Suprapubic skin (tissue), 4 donors: Measurements from ENCODE around the gene SERINC2. TPM values are rescaled to one million over a fixed set of nuclear protein-coding genes. Genes with fewer than 3 reads are reported as not detected.

Source experiments
- DNase-seq, 2 donors: peaks; one replicate each; pipeline ENCODE4 v3.0.0-alpha.2; 2019; ENCODE audit warnings: low spot score in 2 of 2
- H3K27ac ChIP-seq: fragments of 200-600 bp; sonication (generic); one replicate; pipeline ENCODE4 v1.5.1; 2019
- H3K27me3 ChIP-seq: fragments of 200-600 bp; sonication (generic); one replicate; pipeline ENCODE4 v1.5.1; 2019
- H3K36me3 ChIP-seq: fragments of 200-600 bp; sonication (generic); one replicate; pipeline ENCODE4 v1.5.1; 2019
- H3K4me1 ChIP-seq: fragments of 200-600 bp; sonication (generic); one replicate; pipeline ENCODE4 v1.5.1; 2019
- H3K4me3 ChIP-seq: fragments of 200-600 bp; sonication (generic); one replicate; pipeline ENCODE4 v1.5.1; 2019; ENCODE audit warnings: mild to moderate bottlenecking
- H3K9me3 ChIP-seq: fragments of 200-600 bp; sonication (generic); one replicate; pipeline ENCODE4 v1.5.1; 2019
- CTCF ChIP-seq, 2 donors: fragments of 200-600 bp in 1 of 2; fragments of 450-650 bp in 1 of 2; sonication (generic) in 1 of 2; IDR thresholded peaks; one replicate each; pipeline ENCODE4 v1.5.1; 2016 to 2019; ENCODE audit warnings: antibody characterized with exemption in 2 of 2, mild to moderate bottlenecking in 1 of 2, moderate library complexity in 1 of 2
- EP300 ChIP-seq: sonication (generic); formaldehyde crosslinking; IDR thresholded peaks from one replicate; pipeline ENCODE4 v1.6.1; 2017; ENCODE audit warnings: antibody characterized with exemption
- POLR2A ChIP-seq, 2 donors: fragments of 450-650 bp; IDR thresholded peaks; one replicate each; pipeline ENCODE4 v1.6.1; 2017; ENCODE audit warnings: antibody characterized with exemption in 2 of 2, mild to moderate bottlenecking in 2 of 2, moderate library complexity in 2 of 2
- POLR2AphosphoS5 ChIP-seq, 3 donors: sonication (generic); formaldehyde crosslinking; IDR thresholded peaks; one replicate each; pipeline ENCODE4 v1.6.1; 2017; ENCODE audit warnings: antibody characterized with exemption in 3 of 3
- WGBS: methylation state at CpG from one replicate; pipeline ENCODE4 v1.1.5; 2018; 5-methylcytosine and 5-hydroxymethylcytosine counted together
- total RNA-seq, 4 donors: library from RNA; depleted of rRNA; stranded (reverse); fragments of >200 nt; gene quantifications; one replicate each; pipeline ENCODE4 v1.1.0, GENCODE V29; 2016

The SERINC2 gene
- total RNA-seq, 4 donors from 2014 or later, result 52.9 to 95.6 (median 68.3) TPM

GRCh38 chr1:31397360-31398095 lies 15.5 kb upstream of the SERINC2 start:
- WGBS, result 74% methylated on average over 4 of the region's 4 CpGs
- DNase-seq, result no peak
- no peak overlapping the region for H3K4me3 ChIP-seq
- TF ChIP-seq EP300 (no peak), CTCF (IDR thresholded peaks at IDR 0.05) (no peak), POLR2AphosphoS5 (IDR thresholded peaks at IDR 0.05) (no peak), POLR2A (IDR thresholded peaks at IDR 0.05) (no peak)
- H3K27me3 ChIP-seq, result no peaks in the 10 kb centered on the region
- no peaks in the 10 kb centered on the region for H3K36me3 ChIP-seq
- H3K9me3 ChIP-seq, result no peaks in the 10 kb centered on the region
- H3K4me1 ChIP-seq, result peaks cover 8% of the 10 kb centered on the region
- no peak overlapping the region for H3K27ac ChIP-seq

- no peak overlapping the region for H3K4me3 ChIP-seq
- DNase-seq, result no peak
- no peak for TF ChIP-seq POLR2AphosphoS5 (IDR thresholded peaks at IDR 0.05)
- no peak for TF ChIP-seq POLR2A (IDR thresholded peaks at IDR 0.05)
- TF ChIP-seq EP300, result no peak
- no peak for TF ChIP-seq CTCF (IDR thresholded peaks at IDR 0.05)
- peaks cover 8% of the 10 kb centered on the region for H3K4me1 ChIP-seq
- WGBS, result 88% methylated on average over 2 of the region's 2 CpGs
- H3K27me3 ChIP-seq, result no peaks in the 10 kb centered on the region
- no peak overlapping the region for H3K27ac ChIP-seq
- no peaks in the 10 kb centered on the region for H3K36me3 ChIP-seq
- no peaks in the 10 kb centered on the region for H3K9me3 ChIP-seq
Measured at GRCh38 chr1:31398246-31398645, 14.8 kb upstream of the SERINC2 start.

GRCh38 chr1:31399976-31400375 lies 13.0 kb upstream of the SERINC2 start:
- DNase-seq, result no peak
- H3K27ac ChIP-seq, result no peak overlapping the region
- no peaks in the 10 kb centered on the region for H3K9me3 ChIP-seq
- TF ChIP-seq POLR2AphosphoS5 (IDR thresholded peaks at IDR 0.05), result no peak
- TF ChIP-seq CTCF (IDR thresholded peaks at IDR 0.05), result no peak
- TF ChIP-seq EP300, result no peak
- no peak for TF ChIP-seq POLR2A (IDR thresholded peaks at IDR 0.05)
- WGBS, result 54% methylated on average over 3 of the region's 3 CpGs
- no peaks in the 10 kb centered on the region for H3K4me1 ChIP-seq
- H3K4me3 ChIP-seq, result no peak overlapping the region
- H3K36me3 ChIP-seq, result no peaks in the 10 kb centered on the region
- no peaks in the 10 kb centered on the region for H3K27me3 ChIP-seq

GRCh38 chr1:31400393-31400792 lies 12.6 kb upstream of the SERINC2 start:
- H3K4me1 ChIP-seq, result no peaks in the 10 kb centered on the region
- TF ChIP-seq POLR2AphosphoS5 (IDR thresholded peaks at IDR 0.05) (no peak), POLR2A (IDR thresholded peaks at IDR 0.05) (no peak), EP300 (no peak), CTCF (IDR thresholded peaks at IDR 0.05) (no peak)
- WGBS, result 44% methylated on average over 3 of the region's 3 CpGs
- DNase-seq, result no peak
- no peaks in the 10 kb centered on the region for H3K27me3 ChIP-seq
- no peaks in the 10 kb centered on the region for H3K36me3 ChIP-seq
- no peak overlapping the region for H3K4me3 ChIP-seq
- H3K27ac ChIP-seq, result no peak overlapping the region
- H3K9me3 ChIP-seq, result no peaks in the 10 kb centered on the region

GRCh38 chr1:31401241-31401640 lies 11.8 kb upstream of the SERINC2 start:
- TF ChIP-seq CTCF (IDR thresholded peaks at IDR 0.05) (no peak), POLR2AphosphoS5 (IDR thresholded peaks at IDR 0.05) (no peak), POLR2A (IDR thresholded peaks at IDR 0.05) (no peak), EP300 (no peak)
- H3K4me1 ChIP-seq, result no peaks in the 10 kb centered on the region
- no peak overlapping the region for H3K27ac ChIP-seq
- H3K4me3 ChIP-seq, result no peak overlapping the region
- H3K36me3 ChIP-seq, result no peaks in the 10 kb centered on the region
- no peaks in the 10 kb centered on the region for H3K9me3 ChIP-seq
- 48% methylated on average over 2 of the region's 2 CpGs for WGBS
- no peak for DNase-seq
- H3K27me3 ChIP-seq, result no peaks in the 10 kb centered on the region
